Measurements from ENCODE around the gene OXT. TPM values are rescaled to one million over a fixed set of nuclear protein-coding genes. Genes with fewer than 3 reads are reported as not detected.

Gene OXT
- total and polyA plus RNA-seq, 9 donors, result 0.61 to 0.86 TPM; not detected in 7

DNA sequence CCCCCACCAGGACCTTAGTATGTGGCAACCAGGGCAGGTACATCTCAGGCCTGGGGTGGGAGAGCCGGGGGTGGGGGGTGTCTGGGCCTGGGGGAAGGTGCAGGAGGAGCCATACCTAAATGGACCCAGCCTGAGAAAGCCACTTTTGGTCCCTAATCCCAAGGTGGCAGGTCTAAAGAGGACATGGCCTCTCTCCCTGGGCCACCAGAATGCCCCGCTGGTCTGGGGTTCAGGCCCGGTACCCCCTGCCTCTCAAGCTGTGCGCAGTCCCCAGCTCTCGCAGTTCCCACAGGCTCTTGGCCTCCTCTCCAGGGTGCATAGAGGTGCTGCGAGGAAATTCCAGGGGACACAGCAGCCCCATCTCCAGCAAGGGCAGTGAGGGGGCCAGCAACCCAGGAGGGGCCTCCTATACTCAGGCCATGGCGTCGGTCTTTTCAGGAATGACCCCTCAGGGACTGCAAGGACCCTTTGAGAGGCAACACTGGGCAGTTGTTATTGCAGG is 14.2 kb downstream of the OXT start:
- Histone ChIP-seq H3K27ac (no peak overlapping the region), H3K4me3 (no peak overlapping the region), H3K9me3 (no peaks in the 10 kb centered on the region), H3K36me3 (no peaks in the 10 kb centered on the region), H3K4me1 (ENCODE audit: insufficient read depth) (peaks cover 8% of the 10 kb centered on the region), H3K27me3 (no peaks in the 10 kb centered on the region)
- no peak for DNase-seq
- intact Hi-C loops (cut with DNase I), result no loop called here
- 94 to 97% (median 95%) methylated on average over 8 of the region's 8 CpGs for WGBS, 3 donors
- no peak for TF ChIP-seq EP300 (IDR thresholded peaks at IDR 0.05)

DNA sequence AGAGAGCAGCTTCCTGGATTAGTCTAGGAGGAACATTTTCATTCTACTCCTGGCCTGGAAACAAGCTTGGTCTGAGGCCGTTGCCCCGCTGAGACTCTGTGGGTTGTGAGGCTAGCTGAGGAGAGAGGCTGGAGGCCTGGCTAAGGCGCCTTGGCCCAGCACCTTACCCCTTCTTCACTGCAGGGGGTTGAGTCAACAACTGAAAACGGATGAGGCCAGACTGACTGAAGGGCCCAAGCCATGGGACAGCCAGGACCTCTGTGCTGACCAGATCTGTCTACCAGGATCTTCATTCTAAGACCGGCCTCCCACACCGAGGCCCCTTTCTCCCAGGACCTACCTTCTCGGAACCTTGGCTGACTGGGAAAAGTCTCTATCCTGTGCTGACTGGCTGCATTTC is 16.6 kb downstream of the OXT start:
- 74 to 82% (median 82%) methylated on average over 7 of the region's 7 CpGs for WGBS, 3 donors
- intact Hi-C loops (cut with DNase I), result no loop called here
- H3K4me1 ChIP-seq (ENCODE audit: insufficient read depth), result peaks cover 1% of the 10 kb centered on the region
- H3K27ac ChIP-seq, result no peak overlapping the region
- no peaks in the 10 kb centered on the region for H3K36me3 ChIP-seq
- no peaks in the 10 kb centered on the region for H3K27me3 ChIP-seq
- H3K9me3 ChIP-seq, result no peaks in the 10 kb centered on the region
- TF ChIP-seq EP300 (IDR thresholded peaks at IDR 0.05) (no peak), POLR2A (IDR thresholded peaks at IDR 0.05) (no peak)
- TF ChIP-seq, protein P1, sequence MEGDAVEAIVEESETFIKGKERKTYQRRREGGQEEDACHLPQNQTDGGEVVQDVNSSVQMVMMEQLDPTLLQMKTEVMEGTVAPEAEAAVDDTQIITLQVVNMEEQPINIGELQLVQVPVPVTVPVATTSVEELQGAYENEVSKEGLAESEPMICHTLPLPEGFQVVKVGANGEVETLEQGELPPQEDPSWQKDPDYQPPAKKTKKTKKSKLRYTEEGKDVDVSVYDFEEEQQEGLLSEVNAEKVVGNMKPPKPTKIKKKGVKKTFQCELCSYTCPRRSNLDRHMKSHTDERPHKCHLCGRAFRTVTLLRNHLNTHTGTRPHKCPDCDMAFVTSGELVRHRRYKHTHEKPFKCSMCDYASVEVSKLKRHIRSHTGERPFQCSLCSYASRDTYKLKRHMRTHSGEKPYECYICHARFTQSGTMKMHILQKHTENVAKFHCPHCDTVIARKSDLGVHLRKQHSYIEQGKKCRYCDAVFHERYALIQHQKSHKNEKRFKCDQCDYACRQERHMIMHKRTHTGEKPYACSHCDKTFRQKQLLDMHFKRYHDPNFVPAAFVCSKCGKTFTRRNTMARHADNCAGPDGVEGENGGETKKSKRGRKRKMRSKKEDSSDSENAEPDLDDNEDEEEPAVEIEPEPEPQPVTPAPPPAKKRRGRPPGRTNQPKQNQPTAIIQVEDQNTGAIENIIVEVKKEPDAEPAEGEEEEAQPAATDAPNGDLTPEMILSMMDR (IDR thresholded peaks at IDR 0.05), result no peak
- no peak overlapping the region for H3K4me3 ChIP-seq
- no peak for DNase-seq

DNA sequence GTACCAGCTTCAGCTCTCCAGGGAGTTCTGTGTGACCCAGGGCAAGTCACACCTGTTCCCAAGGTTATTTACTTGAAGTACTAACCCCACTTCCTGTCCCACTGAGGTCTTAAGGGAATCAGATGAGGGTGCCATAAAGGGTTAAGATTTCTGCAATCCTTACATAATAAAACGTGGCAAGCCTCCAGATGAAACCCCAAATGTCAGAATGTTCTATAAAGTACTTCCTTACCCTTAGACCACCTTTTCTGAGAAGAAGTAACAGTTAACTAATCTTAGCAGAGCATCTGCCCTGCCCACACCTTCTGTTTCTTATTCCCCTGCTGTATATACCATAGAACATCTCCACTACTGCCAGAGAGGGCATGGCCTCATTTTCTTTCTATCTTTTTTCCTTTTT is 19.1 kb downstream of the OXT start:
- H3K4me1 ChIP-seq (ENCODE audit: insufficient read depth), result no peaks in the 10 kb centered on the region
- H3K27ac ChIP-seq, result no peak overlapping the region
- no peak for DNase-seq
- intact Hi-C loops (cut with DNase I), result no loop called here
- TF ChIP-seq POLR2A (IDR thresholded peaks at IDR 0.05), result no peak
- no peak for TF ChIP-seq EP300 (IDR thresholded peaks at IDR 0.05)
- TF ChIP-seq, protein P1 (IDR thresholded peaks at IDR 0.05), result no peak
- no peaks in the 10 kb centered on the region for H3K9me3 ChIP-seq
- no peaks in the 10 kb centered on the region for H3K36me3 ChIP-seq
- H3K27me3 ChIP-seq, result no peaks in the 10 kb centered on the region
- H3K4me3 ChIP-seq, result no peak overlapping the region
- WGBS, 3 donors, result 0 to 10% (median 4%) methylated on average over 1 of the region's 1 CpG

DNA sequence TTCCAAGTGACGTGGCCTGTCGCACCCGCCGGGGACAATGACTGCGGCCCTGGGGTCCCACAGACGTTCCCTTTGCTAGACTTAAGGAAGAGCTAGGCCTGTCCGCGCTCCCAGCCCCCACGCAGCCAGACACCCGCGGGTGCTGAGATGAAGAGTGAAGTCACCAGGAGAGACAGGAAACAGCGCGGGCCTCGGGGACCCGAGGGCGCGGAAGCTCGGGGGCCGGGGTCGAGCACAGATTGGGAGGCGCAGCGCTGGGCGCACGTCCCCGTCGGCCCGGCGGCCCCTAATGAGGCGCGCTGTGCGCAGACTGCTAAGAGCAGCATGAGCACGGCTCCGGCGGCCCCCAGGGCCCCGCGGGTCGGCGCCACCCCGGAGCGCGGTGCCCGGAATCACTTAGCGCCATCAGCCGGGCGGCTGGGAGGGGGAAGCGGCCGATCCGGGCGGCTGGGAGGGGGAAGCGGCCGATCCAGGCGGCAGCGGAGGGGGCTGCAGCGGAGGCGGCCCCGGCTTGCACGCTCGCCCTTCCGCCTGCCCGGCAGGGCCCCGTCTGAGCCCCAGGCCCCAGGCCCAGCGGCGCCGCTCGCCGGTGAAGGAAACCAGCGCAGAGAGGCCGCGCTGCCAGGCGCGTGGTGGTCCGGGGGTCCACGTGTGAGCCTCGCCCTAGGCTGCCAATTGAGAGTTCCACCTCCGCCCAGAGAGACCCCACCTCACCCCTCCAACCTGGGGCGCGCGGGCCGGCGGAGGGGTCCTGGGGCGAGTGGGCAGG is 21.4 kb downstream of the OXT start:
- WGBS, 3 donors, result 8 to 18% (median 9%) methylated on average over 59 to 81 of the region's 81 CpGs
- Histone ChIP-seq H3K4me1 (ENCODE audit: insufficient read depth) (no peaks in the 10 kb centered on the region), H3K4me3 (no peak overlapping the region), H3K36me3 (no peaks in the 10 kb centered on the region), H3K9me3 (no peaks in the 10 kb centered on the region), H3K27me3 (no peaks in the 10 kb centered on the region), H3K27ac (no peak overlapping the region)
- DNase-seq, result no peak
- intact Hi-C loops (cut with DNase I), result no loop called here
- TF ChIP-seq POLR2A (IDR thresholded peaks at IDR 0.05), result no peak
- TF ChIP-seq, protein P1 (IDR thresholded peaks at IDR 0.05), result no peak
- TF ChIP-seq EP300 (IDR thresholded peaks at IDR 0.05), result no peak

GRCh38 chr20:3093861-3094361 is 22.5 kb downstream of the OXT start:
- Histone ChIP-seq H3K4me3 (no peak overlapping the region), H3K36me3 (no peaks in the 10 kb centered on the region), H3K9me3 (no peaks in the 10 kb centered on the region), H3K4me1 (ENCODE audit: insufficient read depth) (no peaks in the 10 kb centered on the region), H3K27me3 (no peaks in the 10 kb centered on the region), H3K27ac (no peak overlapping the region)
- DNase-seq, result no peak
- TF ChIP-seq POLR2A (IDR thresholded peaks at IDR 0.05), result no peak
- no peak for TF ChIP-seq EP300 (IDR thresholded peaks at IDR 0.05)
- TF ChIP-seq, protein P1 (IDR thresholded peaks at IDR 0.05), result no peak
- intact Hi-C loops (cut with DNase I), result no loop called here
- 69 to 75% (median 71%) methylated on average over 10 of the region's 10 CpGs for WGBS, 3 donors
